ENCODE measurements around the gene NCMAP.
A peak's percentile ranks its signal among the peaks of the same experiment; 100 is the strongest.
"Not testable (repeated sequence)": the region's sequence is repeated elsewhere in the genome, so short reads cannot be mapped to it uniquely, and the experiment has no call there.

The NCMAP gene, protein sequence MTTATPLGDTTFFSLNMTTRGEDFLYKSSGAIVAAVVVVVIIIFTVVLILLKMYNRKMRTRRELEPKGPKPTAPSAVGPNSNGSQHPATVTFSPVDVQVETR

DNA sequence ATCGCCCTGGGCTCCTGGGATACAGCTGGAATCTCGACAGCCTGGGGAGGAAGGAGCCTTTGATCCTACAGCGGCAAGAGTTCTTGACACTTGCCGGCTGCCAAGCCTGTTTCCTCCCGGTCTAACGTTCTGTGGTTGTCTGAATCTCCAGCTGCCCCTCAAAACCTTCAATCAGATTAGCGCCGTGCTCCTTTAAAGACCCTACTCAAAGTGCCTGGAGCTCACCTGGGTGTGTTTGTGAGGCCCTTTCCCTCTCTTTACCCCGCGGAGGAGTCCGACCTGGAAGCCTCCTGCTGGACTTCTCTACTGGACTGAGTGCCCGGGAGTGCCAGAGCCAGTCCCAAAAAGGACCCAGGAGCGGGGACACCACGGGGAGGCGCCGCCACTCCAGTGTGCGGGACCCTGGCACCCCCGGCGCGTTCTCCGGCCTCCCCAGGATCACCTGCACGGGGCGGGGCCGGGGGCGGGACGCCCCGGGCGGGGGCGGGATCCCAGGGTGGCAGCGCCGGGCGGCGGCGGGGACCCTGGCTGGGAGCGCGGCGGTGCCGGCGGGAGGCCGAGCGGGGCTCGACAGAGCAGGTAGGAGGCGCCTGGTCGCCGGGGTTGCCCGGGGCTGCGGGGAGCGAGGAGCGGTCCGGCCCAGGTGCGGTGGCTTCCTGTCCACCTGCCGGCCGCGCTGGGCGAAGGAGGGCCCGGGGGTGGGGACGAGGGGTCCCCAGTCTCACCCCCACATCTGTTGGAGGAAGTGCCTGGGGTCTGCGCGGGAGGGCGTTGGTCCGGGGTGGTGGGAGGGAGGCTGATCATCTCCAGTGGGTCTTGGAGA lies at the start of gene NCMAP:
Gene NCMAP (plus strand): TSS at position 497 of the 823 bp plus-strand sequence. CDS start 39,344 bp downstream, outside the sequence.
- peak; percentile 48 for DNase-seq

DNA sequence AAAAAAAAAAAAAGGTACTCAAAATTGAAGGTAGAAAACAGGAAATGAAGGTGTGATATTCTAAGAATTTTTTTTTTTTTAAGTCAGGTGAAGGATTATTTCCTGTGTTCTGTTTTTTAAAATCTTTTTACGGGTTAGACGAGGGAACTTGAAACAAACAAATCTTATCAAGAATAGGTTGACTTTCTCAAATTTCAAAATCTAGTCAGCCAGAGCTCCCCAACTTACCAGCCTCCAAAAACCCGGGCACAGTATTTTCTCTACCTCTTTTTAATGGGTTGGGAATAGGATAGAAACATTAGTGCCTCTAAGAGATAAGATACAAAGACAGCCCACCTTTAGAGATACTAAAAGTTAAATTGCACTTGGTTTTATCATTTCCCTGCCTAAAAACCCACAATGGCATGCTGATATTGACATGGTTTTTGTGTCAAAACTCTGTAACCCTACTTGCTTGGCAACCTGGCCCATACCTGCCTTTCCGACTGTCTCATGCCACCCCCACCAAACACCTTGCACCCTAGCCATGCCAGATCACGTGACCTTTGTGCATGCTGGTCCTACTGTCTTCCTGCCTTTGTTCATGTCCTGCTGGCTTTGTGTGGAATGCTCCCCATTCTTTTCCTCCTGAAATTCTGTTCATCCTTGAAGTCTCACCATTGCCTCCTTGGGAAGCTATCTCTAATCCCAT lies 49.1 kb upstream of the NCMAP start:
- DNase-seq, result no peak

DNA sequence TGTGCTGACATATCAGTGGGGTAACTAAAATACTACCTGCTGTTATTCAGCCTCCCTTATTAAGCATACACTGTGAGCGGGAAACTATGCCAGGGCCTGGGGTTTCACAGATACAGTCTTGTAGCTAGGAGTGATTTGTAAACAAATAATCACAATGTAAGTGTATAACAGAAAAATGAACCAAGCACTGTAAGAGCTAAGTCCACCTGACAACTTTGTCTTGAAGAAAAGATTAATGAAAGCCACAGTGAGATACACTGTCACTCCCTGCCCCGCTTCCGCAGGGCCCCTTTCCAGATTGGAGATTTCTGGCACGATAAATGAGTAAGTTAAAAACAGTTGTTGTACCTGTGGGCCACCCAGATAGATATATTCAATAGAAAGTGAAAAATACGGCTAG lies 48.5 kb upstream of the NCMAP start:
- DNase-seq, result no peak

DNA sequence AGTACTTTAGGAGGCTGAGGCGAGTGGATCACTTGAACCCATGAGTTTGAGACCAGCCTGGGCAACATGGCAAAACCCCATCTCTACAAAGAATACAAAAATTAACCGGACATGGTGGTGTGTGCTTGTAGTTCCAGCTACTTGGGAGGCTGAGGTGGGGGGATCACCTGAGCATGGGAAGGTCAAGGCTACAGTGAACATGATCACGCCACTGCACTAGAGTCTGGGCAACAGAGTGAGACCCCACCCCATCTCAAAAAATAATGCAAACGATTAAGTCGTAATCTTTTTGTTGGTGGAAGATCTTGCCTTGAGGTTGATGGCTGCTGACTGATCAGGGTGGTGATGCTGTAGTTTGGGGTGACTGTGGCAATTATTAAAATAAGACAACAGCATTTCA lies 47.0 kb upstream of the NCMAP start:
- no peak for DNase-seq

DNA sequence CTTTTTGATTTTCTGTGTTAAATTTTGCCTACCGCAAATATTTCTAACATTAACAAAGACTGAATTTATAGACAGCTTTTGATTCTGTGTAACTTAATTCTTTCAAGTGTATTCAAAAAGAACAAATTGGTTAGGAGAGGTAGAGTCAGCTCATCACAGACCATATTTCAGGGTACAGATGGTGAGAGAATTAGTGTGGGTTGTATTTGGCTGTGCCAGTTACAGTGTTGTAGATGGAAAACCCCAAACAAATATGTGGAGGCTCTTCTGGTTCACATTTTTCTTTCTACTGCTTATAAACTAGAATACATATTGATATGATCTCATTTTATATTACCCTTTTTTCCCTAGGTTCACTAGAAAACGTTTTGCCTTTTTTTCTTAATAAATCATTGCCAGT lies 42.2 kb upstream of the NCMAP start:
- DNase-seq, result no peak

DNA sequence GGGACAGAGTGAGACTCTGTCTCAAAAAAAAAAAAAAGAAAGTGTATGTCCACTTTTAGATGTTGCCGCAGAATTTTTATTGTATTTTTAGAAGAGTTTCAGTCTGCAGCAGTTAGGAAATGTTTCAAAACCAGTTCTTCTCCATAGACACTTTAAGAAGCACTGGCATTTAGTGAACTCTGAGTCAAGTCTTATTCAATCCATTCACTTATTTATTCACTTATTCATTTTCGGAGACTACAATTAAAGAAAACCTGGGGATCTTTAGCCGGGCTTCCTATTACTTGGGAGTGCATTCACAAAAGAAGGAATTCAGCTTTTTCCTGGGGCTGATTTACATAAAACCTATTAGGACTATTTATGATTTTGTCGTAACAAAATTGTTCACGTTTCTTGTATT lies 40.9 kb upstream of the NCMAP start:
- no peak for DNase-seq

DNA sequence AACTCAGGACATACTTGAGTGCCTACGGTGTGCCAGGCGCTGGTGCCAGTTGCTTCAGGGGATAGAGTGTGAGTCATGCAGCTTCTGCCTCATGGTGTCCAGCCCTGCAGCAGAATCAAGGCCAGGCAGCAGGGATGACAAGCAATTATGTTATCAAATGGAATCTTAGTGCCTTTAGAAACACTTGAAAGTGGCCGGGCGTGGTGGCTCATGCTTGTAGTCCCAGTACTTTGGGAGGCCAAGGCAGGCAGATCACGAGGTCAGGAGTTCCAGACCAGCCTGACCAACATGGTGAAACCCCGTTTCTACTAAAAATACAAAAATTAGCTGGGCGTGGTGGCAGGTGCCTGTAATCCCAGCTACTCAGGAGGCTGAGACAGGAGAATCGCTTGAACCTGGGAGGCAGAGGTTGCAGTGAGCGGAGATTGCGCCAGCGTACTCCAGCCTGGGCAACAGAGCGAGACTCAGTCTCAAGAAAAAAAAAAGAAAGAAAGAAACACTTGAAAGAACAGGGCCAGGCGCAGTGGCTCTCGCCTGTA lies 40.1 kb upstream of the NCMAP start:
- DNase-seq, result not testable (repeated sequence)

DNA sequence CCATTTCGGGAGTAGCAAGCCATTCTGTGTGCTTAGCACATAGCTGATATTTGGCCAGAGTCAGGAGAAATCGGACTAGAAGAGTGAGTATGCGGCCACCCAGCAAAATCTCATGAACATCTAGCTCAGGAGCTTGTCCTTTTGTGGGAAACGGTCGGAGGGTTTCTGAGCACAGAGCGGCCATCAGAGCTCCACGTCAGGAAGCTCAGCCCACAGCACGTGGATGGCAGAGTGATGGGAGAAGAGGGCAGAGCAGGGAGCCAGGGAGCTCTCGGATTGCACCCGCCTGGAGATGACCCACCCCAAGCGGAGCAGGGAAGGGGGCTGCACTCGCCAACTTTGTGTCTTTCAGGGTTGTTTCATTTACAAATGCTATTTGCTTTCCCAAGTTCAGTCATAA lies 39.4 kb upstream of the NCMAP start:
- no peak for DNase-seq

DNA sequence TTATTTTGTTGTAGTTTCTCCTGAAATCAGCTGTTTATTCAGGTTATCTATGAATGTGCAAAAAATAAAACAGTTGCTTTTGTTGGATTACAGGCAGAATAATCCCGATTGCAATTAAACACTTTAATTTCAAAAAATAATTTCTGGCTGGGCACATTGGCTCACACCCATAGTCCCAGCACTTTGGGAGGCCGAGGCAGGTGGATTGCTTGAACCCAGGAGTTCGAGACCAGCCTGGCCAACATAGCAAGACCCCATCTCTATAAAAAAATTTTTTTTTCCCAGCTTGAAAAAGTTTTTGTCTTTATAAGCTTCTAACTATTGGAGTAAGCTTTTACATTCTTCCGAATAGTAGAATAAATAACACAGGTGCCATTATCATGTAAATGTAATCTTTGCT lies 38.0 kb upstream of the NCMAP start:
- no peak for DNase-seq

DNA sequence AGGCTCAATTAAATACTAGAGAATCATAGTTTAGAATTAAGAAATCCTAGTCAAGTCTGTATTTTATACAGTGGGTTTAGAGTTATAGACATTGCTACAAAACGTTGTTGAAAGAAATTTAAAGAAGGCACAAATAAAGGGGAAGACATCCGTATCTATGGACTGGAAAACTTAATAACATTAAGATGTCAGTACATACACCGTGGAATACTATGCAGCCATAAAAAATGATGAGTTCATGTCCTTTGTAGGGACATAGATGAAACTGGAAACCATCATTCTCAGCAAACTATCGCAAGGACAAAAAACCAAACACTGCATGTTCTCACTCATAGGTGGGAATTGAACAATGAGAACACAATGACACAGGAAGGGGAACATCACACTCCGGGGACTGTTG lies 35.6 kb upstream of the NCMAP start:
- not testable (repeated sequence) for DNase-seq

DNA sequence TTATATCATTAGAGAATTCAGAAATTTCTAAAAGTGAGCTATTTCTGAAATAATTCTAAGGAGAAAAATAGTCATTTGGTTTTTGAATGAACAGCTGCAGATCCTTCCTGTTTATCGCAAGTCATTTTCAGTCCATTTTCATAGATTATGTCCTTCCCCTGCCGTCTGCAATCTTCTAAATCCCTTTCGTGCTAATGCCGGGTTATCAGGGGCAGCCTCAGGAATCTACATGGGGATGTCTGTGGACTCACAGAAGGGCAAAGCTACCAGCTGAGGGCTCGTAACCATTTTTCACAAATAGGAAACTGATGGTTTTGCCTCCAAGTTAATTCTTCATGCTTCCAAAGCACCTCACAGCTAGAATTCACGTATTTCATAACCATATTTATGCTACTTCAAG lies 30.3 kb upstream of the NCMAP start:
- no peak for DNase-seq

DNA sequence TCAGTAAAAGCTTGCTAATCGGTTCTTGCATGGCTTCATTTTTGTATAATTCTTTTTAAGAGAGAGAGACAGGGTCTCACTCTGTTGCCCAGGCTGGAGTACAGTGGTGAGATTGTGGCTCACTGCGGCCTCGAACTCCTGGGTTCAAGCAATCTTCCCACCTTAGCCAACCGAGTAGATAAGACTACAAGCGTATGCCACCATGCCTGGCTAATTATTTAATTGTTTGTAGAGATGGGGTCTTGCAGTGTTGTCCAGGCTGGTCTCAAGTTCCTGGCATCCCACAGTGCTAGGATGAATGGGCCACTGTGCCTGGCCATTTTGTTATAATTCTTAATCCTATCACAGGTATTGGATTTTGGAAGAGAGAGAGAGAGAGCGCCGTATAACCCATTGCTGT lies 29.8 kb upstream of the NCMAP start:
- no peak for DNase-seq

DNA sequence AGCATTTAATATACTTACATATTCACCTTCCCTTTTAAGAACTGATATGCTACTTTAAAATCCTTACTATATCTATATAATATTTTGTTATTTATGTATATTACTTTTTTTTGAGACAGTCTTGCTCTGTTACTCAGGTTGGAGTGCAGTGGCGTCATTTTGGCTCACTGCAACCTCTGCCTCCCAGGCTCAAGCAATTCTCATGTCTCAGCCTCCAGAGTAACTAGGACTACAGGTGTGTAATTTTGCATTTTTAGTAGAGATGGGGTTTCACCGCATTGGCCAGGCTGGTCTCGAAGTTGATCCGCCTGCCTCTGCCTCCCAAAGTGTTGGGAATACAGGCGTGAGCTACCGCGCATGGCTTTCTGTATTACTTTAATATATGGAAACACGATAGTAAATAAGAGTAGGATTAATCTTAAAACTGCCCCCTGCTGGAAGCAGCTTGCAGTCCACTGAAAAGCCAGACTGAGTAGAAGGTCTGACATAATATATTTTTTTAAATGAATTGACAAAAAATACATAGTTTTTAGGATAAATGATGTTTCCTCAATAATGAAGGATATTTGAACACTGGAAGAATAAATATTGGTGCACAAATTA lies 28.8 kb upstream of the NCMAP start:
- DNase-seq, result no peak

DNA sequence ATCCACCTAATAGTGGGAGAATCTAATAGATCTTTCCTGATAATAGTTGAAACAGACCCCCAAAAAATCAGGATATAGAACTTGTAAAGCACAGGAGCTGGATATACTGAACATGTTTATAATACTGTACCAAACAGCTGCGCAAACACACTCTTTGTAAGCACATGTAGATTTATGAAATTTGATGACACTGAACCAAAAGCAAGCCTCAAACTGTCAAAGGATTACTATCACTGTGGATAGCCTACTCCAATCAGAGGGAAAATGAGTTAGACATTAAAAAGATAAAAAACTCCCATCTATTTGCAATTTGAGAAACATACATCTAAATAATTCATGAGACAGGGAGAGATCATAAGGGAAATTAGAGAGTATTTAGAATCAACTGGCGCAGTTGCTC lies 27.1 kb upstream of the NCMAP start:
- DNase-seq, result peak; percentile 61

DNA sequence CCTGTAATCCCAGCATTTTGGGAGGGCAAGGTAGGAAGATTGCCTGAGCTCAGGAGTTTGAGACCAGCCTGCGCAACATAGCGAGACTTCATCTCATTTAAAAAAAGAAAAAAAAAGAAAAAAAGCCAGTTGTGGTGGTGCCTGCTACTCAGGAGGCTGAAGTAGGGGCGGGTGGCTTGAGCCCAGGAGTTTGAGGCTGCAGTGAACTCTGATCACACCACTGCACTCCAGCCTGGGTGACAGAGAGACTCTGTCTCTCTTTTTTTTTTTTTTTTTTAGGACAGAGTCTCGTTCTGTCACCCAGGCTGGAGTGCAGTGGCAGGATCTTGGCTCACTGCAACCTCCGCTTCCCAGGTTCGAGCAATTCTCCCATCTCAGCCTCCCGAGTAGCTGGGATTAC lies 26.6 kb upstream of the NCMAP start:
- not testable (repeated sequence) for DNase-seq

DNA sequence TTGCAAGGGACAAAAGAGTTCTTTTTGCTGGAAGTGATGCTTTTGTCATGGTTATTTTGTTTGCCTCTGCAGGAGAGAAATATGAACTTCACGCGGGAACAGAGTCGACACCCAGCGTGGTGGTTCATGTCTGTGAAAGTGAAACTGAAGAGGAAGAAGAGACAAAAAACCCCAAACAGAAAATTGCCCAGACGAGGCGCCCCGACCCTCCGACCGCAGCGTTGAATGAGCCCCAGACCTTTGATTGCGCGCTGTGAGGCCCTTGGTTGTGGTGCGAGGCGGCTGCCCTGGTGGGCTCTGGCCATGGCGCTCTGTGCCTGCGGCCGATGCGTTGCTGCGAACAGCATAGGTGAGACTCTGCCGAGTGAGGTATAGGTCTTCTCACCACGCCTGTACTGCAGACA lies 20.9 kb upstream of the NCMAP start:
- no peak for DNase-seq

DNA sequence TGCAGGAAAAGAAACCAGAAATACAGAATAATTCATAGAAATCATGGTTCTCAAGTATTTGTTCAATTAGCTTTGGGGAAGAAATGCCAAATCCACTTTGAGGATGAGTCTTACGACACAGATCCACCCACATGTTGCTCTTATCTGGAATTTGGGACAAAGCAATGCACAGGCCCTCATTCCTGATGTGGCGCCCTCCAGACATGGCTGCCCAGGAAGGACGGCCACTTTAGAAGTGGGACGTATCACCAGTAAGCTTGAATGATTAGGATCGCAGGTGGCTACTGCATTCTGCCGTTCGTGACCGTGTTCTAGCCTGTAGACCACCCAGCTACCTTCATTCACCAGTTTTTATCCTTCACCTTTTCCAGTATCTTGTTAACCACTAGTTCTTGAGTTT lies 20.1 kb upstream of the NCMAP start:
- no peak for DNase-seq

DNA sequence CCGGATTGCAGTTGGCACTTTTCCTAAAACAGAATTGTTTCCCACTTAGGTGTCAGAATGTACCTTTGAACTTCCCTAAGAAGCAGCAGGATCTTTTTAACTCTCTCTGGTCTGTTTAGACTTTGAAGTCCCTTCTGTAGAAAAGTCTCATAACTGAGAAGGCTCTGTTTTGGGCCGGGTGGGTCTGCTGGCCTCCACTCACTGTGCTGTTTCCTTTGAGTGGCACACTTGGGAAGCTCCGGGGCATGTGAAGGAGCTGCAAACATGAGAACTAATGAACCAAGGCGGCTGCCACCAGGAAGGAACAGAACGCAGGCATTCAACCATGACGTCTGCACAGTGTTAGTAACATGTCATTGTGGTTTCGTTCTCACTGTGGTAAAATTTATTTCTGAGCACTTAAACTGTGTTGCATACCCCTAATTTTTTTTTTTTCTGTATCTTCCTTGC lies 19.5 kb upstream of the NCMAP start:
- DNase-seq, result no peak

DNA sequence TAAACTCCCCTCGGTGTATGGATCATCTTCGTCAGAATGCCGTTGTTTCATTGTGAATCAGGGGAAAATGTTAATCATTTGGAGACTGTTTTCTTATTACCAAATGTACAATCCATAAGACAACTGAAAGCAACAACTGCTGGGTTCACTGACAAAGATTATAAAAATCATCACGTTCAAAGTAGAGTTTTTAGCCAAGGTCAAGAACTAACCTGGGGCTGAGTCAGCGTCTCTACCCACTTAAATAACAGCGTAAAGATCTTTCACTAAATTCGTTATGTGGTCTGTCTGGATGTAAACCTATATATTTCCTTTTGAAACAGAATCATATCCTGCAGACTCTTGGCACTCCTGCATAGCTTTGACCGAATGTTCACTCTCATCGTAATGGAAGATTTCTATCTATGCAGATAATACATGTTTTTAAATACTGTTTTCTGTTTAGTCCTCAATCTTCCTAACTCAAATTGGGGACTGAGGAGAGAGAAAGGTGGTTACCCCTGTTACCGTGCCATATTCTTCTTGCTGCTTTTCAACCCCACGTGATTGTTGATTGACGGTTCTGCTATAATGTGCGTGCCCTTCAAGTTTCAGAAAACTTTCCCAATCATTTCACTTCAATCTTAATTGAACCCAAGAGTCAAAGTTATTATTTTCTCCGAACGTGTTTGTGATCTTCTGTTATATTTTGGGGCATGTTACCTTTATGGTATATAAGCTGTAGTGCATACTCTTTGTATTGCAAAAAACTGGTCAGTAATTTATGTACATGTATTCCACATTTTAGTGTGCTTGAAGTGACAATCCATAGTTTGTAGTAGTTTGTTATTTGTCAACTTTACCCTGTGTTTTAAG lies 15.6 kb upstream of the NCMAP start:
- DNase-seq, result no peak

DNA sequence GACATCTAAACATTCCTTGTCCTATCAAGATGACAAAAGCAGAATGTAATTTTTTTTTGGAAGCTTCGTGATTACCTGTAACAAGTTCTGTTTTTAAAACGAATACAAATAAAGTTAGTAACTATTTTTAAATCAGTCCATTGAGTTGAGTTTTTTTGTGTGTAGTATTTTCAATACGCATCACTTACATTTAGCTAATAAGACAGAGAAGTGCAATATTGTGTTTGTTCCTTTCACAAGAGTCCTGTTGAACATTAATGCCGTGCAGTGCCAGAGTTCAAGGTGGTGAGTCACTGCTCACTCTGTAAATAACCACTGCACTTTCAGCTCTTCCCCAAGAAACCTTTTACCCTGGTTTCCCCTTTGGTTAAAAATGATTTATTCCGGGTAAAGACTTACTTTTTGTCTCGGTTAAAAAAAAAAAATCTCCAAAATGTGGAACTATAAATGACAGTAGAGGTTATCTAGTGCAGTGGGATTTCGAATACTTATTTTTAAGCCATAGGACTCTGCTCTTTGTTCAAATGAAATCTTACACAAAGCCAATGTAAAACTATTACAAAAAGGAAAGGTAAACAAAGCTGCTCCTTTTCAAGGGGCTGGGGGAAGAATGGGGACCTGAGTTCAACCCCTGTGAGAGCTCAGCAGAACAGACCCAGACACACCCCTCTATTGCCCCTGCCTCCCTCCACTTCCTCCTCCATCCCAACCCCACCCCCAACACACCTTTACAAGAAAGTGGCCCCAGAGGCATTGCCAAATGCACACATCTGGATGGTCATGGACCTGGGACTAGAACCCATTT lies 14.8 kb upstream of the NCMAP start:
- no peak for DNase-seq

DNA sequence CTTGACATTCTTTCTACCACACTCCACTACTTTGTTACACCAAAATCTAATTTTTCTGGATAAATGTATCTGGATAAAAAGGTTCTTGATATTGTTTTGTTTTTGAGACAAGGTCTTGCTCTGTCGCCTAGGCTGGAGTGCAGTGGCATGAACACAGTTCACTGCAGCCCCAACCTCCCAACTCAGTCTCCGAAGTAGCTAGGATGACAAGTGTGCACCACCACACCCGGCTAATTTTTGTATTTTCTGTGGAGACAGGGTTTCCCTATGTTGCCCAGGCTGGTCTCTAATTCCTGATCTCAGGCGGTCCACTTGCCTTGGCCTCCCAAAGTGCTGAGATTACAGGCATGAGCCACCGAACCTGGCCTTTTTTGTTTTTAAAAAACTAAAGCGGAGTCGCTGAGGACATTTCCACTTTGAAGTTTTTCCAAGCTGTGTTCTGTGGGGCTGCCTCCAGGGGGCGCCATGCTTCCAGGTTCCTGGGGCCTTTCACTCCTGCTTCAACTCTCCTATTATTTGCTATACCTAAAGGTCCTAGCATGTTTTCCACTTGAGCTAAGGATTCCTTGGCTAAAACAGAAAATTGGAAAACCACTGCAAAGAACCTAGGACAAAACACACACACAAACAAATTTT lies 14.1 kb upstream of the NCMAP start:
- peak; percentile 5 for DNase-seq

All from NCI-H345 (cell line).